ENCODE measurements around the gene ZNF518B.

ZNF518B gene

GRCh38 chr4:10456260-10456594 lies 999 bp downstream of the ZNF518B start:
- Histone ChIP-seq H3K36me3 (replicated peaks; ENCODE audit: insufficient read depth, low read length) (0 out of 2 replicates have a peak, but pooled peaks cover 9% of the 10 kb centered on the region), H3K9me2 (replicated peaks; ENCODE audit: insufficient read depth, low read length) (no peaks in the 10 kb centered on the region), H3F3A (ENCODE audit: insufficient read depth, low read length) (no peaks in the 10 kb centered on the region), H3K9ac (ENCODE audit: low read length) (peak overlapping the region; percentile 27; the same call in 1 of the 2 replicates), H4K20me1 (ENCODE audit: insufficient read depth, low read length) (no peaks in the 10 kb centered on the region), H3K27me3 (replicated peaks; ENCODE audit: insufficient read depth, low read length) (0 out of 2 replicates have a peak, but pooled peaks cover 5% of the 10 kb centered on the region), H3K79me2 (ENCODE audit: low read length) (peaks cover 11% of the 10 kb centered on the region), H3K4me1 (ENCODE audit: low read length) (no peaks in the 10 kb centered on the region), H3K27ac (ENCODE audit: low read length) (no peak overlapping the region), H3K4me3 (ENCODE audit: low read length) (peak overlapping the region; percentile 54), H3K4me2 (ENCODE audit: low read depth, low read length) (peak overlapping the region; percentile 83), H2AFZ (ENCODE audit: low read length) (peak overlapping the region; percentile 66), H3K9me3 (replicated peaks; ENCODE audit: insufficient read depth, low read length) (no peaks in the 10 kb centered on the region)
- TF ChIP-seq EZH2phosphoT487 (IDR thresholded peaks at IDR 0.05; ENCODE audit: low read length) (no peak), EZH2 (optimal IDR thresholded peaks at IDR 0.05; ENCODE audit: low read depth, low read length) (no peak), CTCF (IDR thresholded peaks at IDR 0.05; ENCODE audit: low read length) (no peak)
- no peak for DNase-seq

- no peaks in the 10 kb centered on the region for H3K9me3 ChIP-seq (replicated peaks; ENCODE audit: insufficient read depth, low read length)
- no peak overlapping the region for H3K9ac ChIP-seq (ENCODE audit: low read length)
- H3K79me2 ChIP-seq (ENCODE audit: low read length), result peaks cover 11% of the 10 kb centered on the region
- H3F3A ChIP-seq (ENCODE audit: insufficient read depth, low read length), result no peaks in the 10 kb centered on the region
- no peaks in the 10 kb centered on the region for H3K9me2 ChIP-seq (replicated peaks; ENCODE audit: insufficient read depth, low read length)
- H4K20me1 ChIP-seq (ENCODE audit: insufficient read depth, low read length), result no peaks in the 10 kb centered on the region
- 0 out of 2 replicates have a peak, but pooled peaks cover 9% of the 10 kb centered on the region for H3K36me3 ChIP-seq (replicated peaks; ENCODE audit: insufficient read depth, low read length)
- 0 out of 2 replicates have a peak, but pooled peaks cover 5% of the 10 kb centered on the region for H3K27me3 ChIP-seq (replicated peaks; ENCODE audit: insufficient read depth, low read length)
- no peak overlapping the region for H3K4me2 ChIP-seq (ENCODE audit: low read depth, low read length)
- no peak overlapping the region for H3K4me3 ChIP-seq (ENCODE audit: low read length)
- H2AFZ ChIP-seq (ENCODE audit: low read length), result no peak overlapping the region
- no peaks in the 10 kb centered on the region for H3K4me1 ChIP-seq (ENCODE audit: low read length)
- H3K27ac ChIP-seq (ENCODE audit: low read length), result no peak overlapping the region
- no peak for TF ChIP-seq CTCF (IDR thresholded peaks at IDR 0.05; ENCODE audit: low read length)
- no peak for TF ChIP-seq EZH2 (optimal IDR thresholded peaks at IDR 0.05; ENCODE audit: low read depth, low read length)
- TF ChIP-seq EZH2phosphoT487 (IDR thresholded peaks at IDR 0.05; ENCODE audit: low read length), result no peak
- no peak for DNase-seq
Observed at GRCh38 chr4:10455133-10455532, 2.1 kb downstream of the ZNF518B start.

- H2AFZ ChIP-seq (ENCODE audit: low read length), result no peak overlapping the region
- H3K27ac ChIP-seq (ENCODE audit: low read length), result no peak overlapping the region
- H3K4me1 ChIP-seq (ENCODE audit: low read length), result no peaks in the 10 kb centered on the region
- H3F3A ChIP-seq (ENCODE audit: insufficient read depth, low read length), result no peaks in the 10 kb centered on the region
- no peaks in the 10 kb centered on the region for H3K9me3 ChIP-seq (replicated peaks; ENCODE audit: insufficient read depth, low read length)
- H3K4me2 ChIP-seq (ENCODE audit: low read depth, low read length), result no peak overlapping the region
- H3K79me2 ChIP-seq (ENCODE audit: low read length), result peaks cover 11% of the 10 kb centered on the region
- H4K20me1 ChIP-seq (ENCODE audit: insufficient read depth, low read length), result no peaks in the 10 kb centered on the region
- H3K27me3 ChIP-seq (replicated peaks; ENCODE audit: insufficient read depth, low read length), result 0 out of 2 replicates have a peak, but pooled peaks cover 5% of the 10 kb centered on the region
- H3K4me3 ChIP-seq (ENCODE audit: low read length), result no peak overlapping the region
- TF ChIP-seq EZH2 (optimal IDR thresholded peaks at IDR 0.05; ENCODE audit: low read depth, low read length) (no peak), EZH2phosphoT487 (IDR thresholded peaks at IDR 0.05; ENCODE audit: low read length) (no peak), CTCF (IDR thresholded peaks at IDR 0.05; ENCODE audit: low read length) (no peak)
- DNase-seq, result no peak
- H3K36me3 ChIP-seq (replicated peaks; ENCODE audit: insufficient read depth, low read length), result 0 out of 2 replicates have a peak, but pooled peaks cover 9% of the 10 kb centered on the region
- no peak overlapping the region for H3K9ac ChIP-seq (ENCODE audit: low read length)
- H3K9me2 ChIP-seq (replicated peaks; ENCODE audit: insufficient read depth, low read length), result no peaks in the 10 kb centered on the region
Observed at GRCh38 chr4:10454726-10455125, 2.5 kb downstream of the ZNF518B start.
